Osteocyte (in vitro differentiated cells): ENCODE data around the gene GLCE. TPM values are rescaled to one million over a fixed set of nuclear protein-coding genes. Genes with fewer than 3 reads are reported as not detected.

ENCODE experiments used
- DNase-seq: peaks from one replicate; pipeline ENCODE4 v3.0.0; 2021; ENCODE audit warnings: mixed read lengths; ENCODE audit not compliant: unreplicated experiment; ENCODE audit errors: extremely low spot score
- H3K27ac Mint-ChIP-seq: one replicate; pipeline ENCODE4 v1.8.0; 2021; ENCODE audit warnings: mild to moderate bottlenecking, mixed read lengths; ENCODE audit not compliant: unreplicated experiment
- H3K27me3 Mint-ChIP-seq: one replicate; pipeline ENCODE4 v1.8.0; 2021; ENCODE audit warnings: mixed read lengths; ENCODE audit not compliant: unreplicated experiment
- H3K36me3 Mint-ChIP-seq: one replicate; pipeline ENCODE4 v1.8.0; 2021; ENCODE audit warnings: mixed read lengths; ENCODE audit not compliant: unreplicated experiment
- H3K4me1 Mint-ChIP-seq: one replicate; pipeline ENCODE4 v1.8.0; 2021; ENCODE audit warnings: mixed read lengths; ENCODE audit not compliant: unreplicated experiment
- H3K4me3 Mint-ChIP-seq: one replicate; pipeline ENCODE4 v1.8.0; 2021; ENCODE audit warnings: mild to moderate bottlenecking, moderate library complexity, mixed read lengths; ENCODE audit not compliant: unreplicated experiment
- H3K9me3 Mint-ChIP-seq: one replicate; pipeline ENCODE4 v1.8.0; 2021; ENCODE audit warnings: mixed read lengths; ENCODE audit not compliant: unreplicated experiment
- CTCF ChIP-seq: fragments of 200-600 bp; sonication (generic); IDR thresholded peaks from 2 replicates; pipeline ENCODE4 v1.5.0; 2021; ENCODE audit warnings: antibody characterized with exemption, mild to moderate bottlenecking, moderate library complexity
- total RNA-seq: library from RNA; stranded (reverse); gene quantifications from 2 replicates; pipeline ENCODE4 v1.2.1, GENCODE V29; 2021

GLCE gene
- total RNA-seq, 1 donor from 2014 or later = 19.5 TPM

- Mint-ChIP-seq H3K4me1 (peaks cover 5% of the 10 kb centered on the region), H3K36me3 (peaks cover 14% of the 10 kb centered on the region), H3K27me3 (no peaks in the 10 kb centered on the region), H3K27ac (no peak overlapping the region), H3K4me3 (no peak overlapping the region), H3K9me3 (peaks cover 12% of the 10 kb centered on the region)
- no peak for DNase-seq
- no peak for TF ChIP-seq CTCF
Observed at GRCh38 chr15:69223083-69223813, 62.8 kb downstream of the GLCE start.

GRCh38 chr15:69224383-69224782 lies 63.9 kb downstream of the GLCE start:
- Mint-ChIP-seq H3K27me3 (no peaks in the 10 kb centered on the region), H3K27ac (no peak overlapping the region), H3K4me3 (no peak overlapping the region), H3K36me3 (peaks cover 20% of the 10 kb centered on the region), H3K9me3 (peaks cover 16% of the 10 kb centered on the region), H3K4me1 (peaks cover 5% of the 10 kb centered on the region)
- TF ChIP-seq CTCF = no peak
- no peak for DNase-seq

- Mint-ChIP-seq H3K4me3 (no peak overlapping the region), H3K9me3 (peaks cover 16% of the 10 kb centered on the region), H3K27me3 (no peaks in the 10 kb centered on the region), H3K27ac (no peak overlapping the region), H3K36me3 (peaks cover 19% of the 10 kb centered on the region), H3K4me1 (peaks cover 5% of the 10 kb centered on the region)
- no peak for DNase-seq
- TF ChIP-seq CTCF = peak; percentile 57
Observed at GRCh38 chr15:69225355-69226022, 65.1 kb downstream of the GLCE start.

GRCh38 chr15:69226023-69226355 lies 65.6 kb downstream of the GLCE start:
- no peak for DNase-seq
- Mint-ChIP-seq H3K27me3 (no peaks in the 10 kb centered on the region), H3K4me1 (peaks cover 5% of the 10 kb centered on the region), H3K4me3 (no peak overlapping the region), H3K36me3 (peaks cover 19% of the 10 kb centered on the region), H3K9me3 (peaks cover 16% of the 10 kb centered on the region), H3K27ac (no peak overlapping the region)
- no peak for TF ChIP-seq CTCF

- H3K4me1 Mint-ChIP-seq = no peaks in the 10 kb centered on the region
- H3K9me3 Mint-ChIP-seq = peaks cover 4% of the 10 kb centered on the region
- peaks cover 8% of the 10 kb centered on the region for H3K36me3 Mint-ChIP-seq
- H3K27me3 Mint-ChIP-seq = no peaks in the 10 kb centered on the region
- DNase-seq = no peak
- no peak overlapping the region for H3K27ac Mint-ChIP-seq
- TF ChIP-seq CTCF = no peak
- no peak overlapping the region for H3K4me3 Mint-ChIP-seq
Observed at GRCh38 chr15:69232144-69232543, 71.7 kb downstream of the GLCE start.
